Mucosa of rectum (tissue), 2 donors: Measurements from ENCODE around the gene DEAF1.
A peak's percentile ranks its signal among the peaks of the same experiment; 100 is the strongest.

Source experiments
- H3K27ac ChIP-seq, 2 donors: one replicate each; pipeline ENCODE4 v1.7.0; 2013; ENCODE audit warnings: inconsistent platforms in 2 of 2, low read depth in 2 of 2, low read length in 2 of 2
- H3K27me3 ChIP-seq, 2 donors: one replicate each; pipeline ENCODE4 v1.7.0; 2013; ENCODE audit warnings: low read length in 2 of 2; ENCODE audit not compliant: control insufficient read depth in 2 of 2, insufficient read depth in 2 of 2
- H3K36me3 ChIP-seq, 2 donors: one replicate each; pipeline ENCODE4 v1.7.0; 2013; ENCODE audit warnings: low read length in 2 of 2; ENCODE audit not compliant: control insufficient read depth in 2 of 2, insufficient read depth in 2 of 2
- H3K4me1 ChIP-seq, 2 donors: one replicate each; pipeline ENCODE4 v1.7.0; 2013; ENCODE audit warnings: low read length in 2 of 2, mild to moderate bottlenecking in 1 of 2; ENCODE audit not compliant: control insufficient read depth in 2 of 2, insufficient read depth in 2 of 2
- H3K4me3 ChIP-seq, 2 donors: one replicate each; pipeline ENCODE4 v1.7.0; 2013; ENCODE audit warnings: low read length in 2 of 2
- H3K9ac ChIP-seq, 2 donors: one replicate each; pipeline ENCODE4 v1.7.0; 2013; ENCODE audit warnings: low read length in 2 of 2, low read depth in 1 of 2, mild to moderate bottlenecking in 1 of 2
- H3K9me3 ChIP-seq, 2 donors: one replicate each; pipeline ENCODE4 v1.7.0; 2013; ENCODE audit warnings: low read length in 2 of 2; ENCODE audit not compliant: control insufficient read depth in 2 of 2
- donor health status: healthy.
- donor health status: Normal muscosa, but diverticular disease.

DEAF1 gene

GRCh38 chr11:699753-700152 lies 4.7 kb upstream of the DEAF1 start:
- Histone ChIP-seq H3K9me3 (no peaks in the 10 kb centered on the region), H3K9ac (no peak overlapping the region), H3K36me3 (peaks cover 0 to 19% of the 10 kb centered on the region in 2 donors), H3K27me3 (no peaks in the 10 kb centered on the region), H3K4me1 (peaks cover 29 to 36% of the 10 kb centered on the region in 2 donors), H3K4me3 (no peak overlapping the region), H3K27ac (no peak overlapping the region)

- Histone ChIP-seq H3K27ac (no peak overlapping the region), H3K36me3 (peaks cover 0 to 19% of the 10 kb centered on the region in 2 donors), H3K9ac (no peak overlapping the region), H3K27me3 (no peaks in the 10 kb centered on the region), H3K4me1 (peaks cover 26 to 32% of the 10 kb centered on the region in 2 donors), H3K9me3 (no peaks in the 10 kb centered on the region), H3K4me3 (no peak overlapping the region)
These were observed 4.1 kb upstream of the DEAF1 start for GRCh38 chr11:699116-699508.

GRCh38 chr11:698493-699115 lies 3.6 kb upstream of the DEAF1 start:
- H3K9me3 ChIP-seq: no peaks in the 10 kb centered on the region
- no peak overlapping the region for H3K9ac ChIP-seq
- no peaks in the 10 kb centered on the region for H3K27me3 ChIP-seq
- no peak overlapping the region for H3K4me3 ChIP-seq
- H3K36me3 ChIP-seq: peaks cover 0 to 19% of the 10 kb centered on the region in 2 donors
- no peak overlapping the region for H3K27ac ChIP-seq
- H3K4me1 ChIP-seq: peaks cover 26 to 32% of the 10 kb centered on the region in 2 donors

- Histone ChIP-seq H3K27me3 (no peaks in the 10 kb centered on the region), H3K36me3 (peaks cover 0 to 19% of the 10 kb centered on the region in 2 donors), H3K4me1 (peaks cover 23 to 31% of the 10 kb centered on the region in 2 donors), H3K4me3 (no peak overlapping the region), H3K9me3 (no peaks in the 10 kb centered on the region), H3K27ac (peak overlapping the region in 1 of 2 donors; percentile 10), H3K9ac (peak overlapping the region in 1 of 2 donors; percentile 25)
These were observed 2.8 kb upstream of the DEAF1 start for GRCh38 chr11:697811-698311.

- Histone ChIP-seq H3K9ac (no peak overlapping the region), H3K9me3 (no peaks in the 10 kb centered on the region), H3K4me3 (peak overlapping the region in 1 of 2 donors; percentile 0), H3K4me1 (peaks cover 17 to 31% of the 10 kb centered on the region in 2 donors), H3K36me3 (peaks cover 0 to 19% of the 10 kb centered on the region in 2 donors), H3K27me3 (no peaks in the 10 kb centered on the region), H3K27ac (peak overlapping the region; percentile 99 to 100)
These were observed 2.0 kb upstream of the DEAF1 start for GRCh38 chr11:696955-697491.

- H3K36me3 ChIP-seq: peaks cover 0 to 12% of the 10 kb centered on the region in 2 donors
- peaks cover 29 to 44% of the 10 kb centered on the region in 2 donors for H3K4me1 ChIP-seq
- no peaks in the 10 kb centered on the region for H3K9me3 ChIP-seq
- H3K4me3 ChIP-seq: peak within 1 kb of the TSS; percentile 85 to 93
- peak within 1 kb of the TSS; percentile 99 to 100 for H3K27ac ChIP-seq
- peak within 1 kb of the TSS; percentile 94 to 100 for H3K9ac ChIP-seq
- H3K27me3 ChIP-seq: no peaks in the 10 kb centered on the region
These were observed 671 bp upstream of the DEAF1 start, which contains the start of gene TMEM80 for GRCh38 chr11:695538-696248. TSS of gene TMEM80 (plus strand) at chr11:695816. CDS start at chr11:695828, 12 bp downstream.

- peak overlapping the region; percentile 99 to 100 for H3K27ac ChIP-seq
- peak overlapping the region; percentile 94 to 100 for H3K9ac ChIP-seq
- peaks cover 30 to 47% of the 10 kb centered on the region in 2 donors for H3K4me1 ChIP-seq
- H3K9me3 ChIP-seq: no peaks in the 10 kb centered on the region
- peaks cover 0 to 8% of the 10 kb centered on the region in 2 donors for H3K36me3 ChIP-seq
- H3K4me3 ChIP-seq: peak overlapping the region; percentile 83 to 93
- no peaks in the 10 kb centered on the region for H3K27me3 ChIP-seq
These were observed 191 bp upstream of the DEAF1 start for GRCh38 chr11:695288-695537.

GRCh38 chr11:693887-694562 lies 997 bp downstream of the DEAF1 start:
- Histone ChIP-seq H3K9me3 (no peaks in the 10 kb centered on the region), H3K4me1 (peaks cover 30 to 47% of the 10 kb centered on the region in 2 donors), H3K27ac (peak overlapping the region in 1 of 2 donors; percentile 29), H3K4me3 (peak overlapping the region; percentile 44 to 65), H3K9ac (peak overlapping the region in 1 of 2 donors; percentile 34), H3K36me3 (peaks cover 0 to 12% of the 10 kb centered on the region in 2 donors), H3K27me3 (no peaks in the 10 kb centered on the region)

- peak overlapping the region; percentile 24 to 34 for H3K9ac ChIP-seq
- no peaks in the 10 kb centered on the region for H3K27me3 ChIP-seq
- H3K4me3 ChIP-seq: peak overlapping the region in 1 of 2 donors; percentile 44
- H3K4me1 ChIP-seq: peaks cover 30 to 47% of the 10 kb centered on the region in 2 donors
- H3K27ac ChIP-seq: no peak overlapping the region
- peaks cover 6 to 14% of the 10 kb centered on the region in 2 donors for H3K36me3 ChIP-seq
- no peaks in the 10 kb centered on the region for H3K9me3 ChIP-seq
These were observed 1.6 kb downstream of the DEAF1 start for GRCh38 chr11:693415-693831.
